Activated CD4-positive, alpha-beta T cell treated with anti-CD3 and anti-CD28 coated beads, Interleukin-2, amount 50 U/mL, for 4 hours (primary cell): Measurements from ENCODE around the gene HAND2.

Experiments
- DNase-seq, 2 experiments: peaks; one replicate each; pipeline ENCODE4 v3.0.0-alpha.2; 2020

Gene HAND2

DNA sequence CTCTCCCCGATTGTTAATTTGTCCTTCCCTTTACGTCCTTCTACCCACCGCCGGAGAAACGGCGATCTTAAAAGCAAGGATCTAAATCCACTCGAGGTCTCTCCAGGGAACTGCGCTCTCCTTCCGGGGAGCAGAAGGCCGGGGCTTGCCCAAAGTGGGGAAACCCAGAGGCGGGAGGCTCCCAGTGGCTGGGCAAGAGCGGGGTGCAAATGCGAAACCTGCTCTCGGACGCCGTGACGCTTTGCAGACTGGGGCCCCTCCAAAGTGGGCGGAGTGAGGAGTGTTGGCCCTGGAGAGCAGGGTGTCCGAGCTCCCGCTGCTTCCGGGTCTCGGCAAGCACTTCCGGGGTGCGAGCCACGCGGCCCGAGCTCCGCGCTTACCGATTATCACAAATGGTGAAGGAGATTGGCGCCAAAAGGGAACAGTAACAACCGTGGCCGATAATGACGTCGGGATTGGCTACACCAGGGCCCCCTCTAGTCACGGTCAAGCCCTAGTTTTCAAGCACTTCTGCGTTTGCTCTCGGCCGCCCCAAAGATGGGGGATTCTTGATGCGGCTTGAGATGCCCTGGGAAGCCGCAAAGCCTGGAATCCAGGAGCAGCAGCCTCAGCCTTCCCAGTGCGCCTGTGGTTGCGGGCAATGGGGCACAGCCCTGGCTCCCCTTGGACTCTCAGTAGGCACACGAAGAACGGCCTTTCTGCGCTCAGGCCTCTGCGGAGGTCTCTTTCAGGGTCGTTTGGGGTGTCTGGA is 29.0 kb downstream of the HAND2 start:
- no peak for DNase-seq

GRCh38 chr4:173499658-173500535 is 30.1 kb downstream of the HAND2 start:
- DNase-seq = no peak

GRCh38 chr4:173498771-173499170 is 31.3 kb downstream of the HAND2 start:
- DNase-seq = no peak

GRCh38 chr4:173498023-173498422 is 32.0 kb downstream of the HAND2 start:
- no peak for DNase-seq

- DNase-seq = peak; percentile 34 to 35
Observed at GRCh38 chr4:173494013-173494970, 35.7 kb downstream of the HAND2 start.

DNA sequence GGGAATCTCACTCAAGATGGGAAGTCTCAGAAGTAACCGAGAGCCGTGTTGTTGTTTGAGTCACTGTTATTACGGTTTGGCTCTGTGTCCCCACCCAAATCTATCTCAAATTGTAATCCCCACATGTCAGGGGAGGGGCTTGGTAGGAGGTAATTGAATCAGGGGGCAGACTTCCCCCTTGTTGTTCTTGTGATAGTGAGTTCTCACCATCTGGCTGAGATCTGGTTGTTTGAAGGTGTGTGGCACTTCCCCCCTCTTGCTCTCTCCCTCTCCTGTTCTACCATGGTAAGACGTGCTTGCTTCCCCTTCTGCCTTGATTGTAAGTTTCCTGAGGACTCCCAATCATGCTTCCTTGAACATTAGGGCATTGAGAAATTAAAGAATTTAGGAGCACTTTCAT is 37.0 kb downstream of the HAND2 start:
- no peak for DNase-seq

DNA sequence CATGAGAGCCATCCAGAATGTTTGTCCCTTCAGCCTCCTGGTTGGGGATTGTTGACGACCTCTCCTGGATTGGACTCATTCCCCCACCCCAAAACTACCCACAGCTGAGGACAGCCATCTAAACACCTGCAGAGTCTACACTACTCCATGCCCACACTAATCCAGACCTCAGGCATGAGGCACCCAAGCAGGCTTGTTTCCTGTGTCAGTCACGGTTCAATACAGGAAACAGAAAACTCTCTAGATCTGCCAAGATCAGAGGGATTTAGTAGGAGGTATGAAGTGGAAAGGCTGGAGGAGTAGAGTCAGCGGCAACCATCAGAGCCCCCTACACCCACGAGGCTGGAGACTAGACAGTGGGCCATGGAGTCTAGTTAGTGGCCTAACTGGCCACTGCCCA is 37.7 kb downstream of the HAND2 start:
- DNase-seq = no peak

- no peak for DNase-seq
Observed at GRCh38 chr4:173490817-173491528, 39.1 kb downstream of the HAND2 start.

DNA sequence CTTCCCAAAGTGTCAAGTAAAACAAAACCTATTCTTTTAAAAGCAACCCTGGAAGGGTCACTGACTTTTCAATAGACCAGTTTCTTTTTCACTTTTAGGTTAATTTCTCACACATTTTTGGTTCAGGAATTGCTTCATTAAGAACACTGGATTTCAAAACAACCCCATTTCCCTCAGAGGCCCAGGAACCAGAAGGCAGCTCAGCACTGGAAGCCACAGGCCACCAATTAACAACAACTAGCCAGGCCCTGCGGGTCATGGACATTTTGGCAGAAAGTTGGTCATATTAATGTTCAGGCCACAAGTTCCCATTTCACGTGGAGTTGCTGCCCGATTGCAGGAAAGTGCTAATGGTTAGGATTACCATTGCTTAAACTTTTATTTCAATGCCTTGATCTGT is 39.8 kb downstream of the HAND2 start:
- no peak for DNase-seq

- no peak for DNase-seq
Observed at GRCh38 chr4:173489514-173489913, 40.5 kb downstream of the HAND2 start.

- no peak for DNase-seq
Observed at GRCh38 chr4:173488656-173489055, 41.4 kb downstream of the HAND2 start.

GRCh38 chr4:173488074-173488473 is 42.0 kb downstream of the HAND2 start:
- DNase-seq = no peak

GRCh38 chr4:173486714-173487392 is 43.2 kb downstream of the HAND2 start:
- DNase-seq = no peak

DNA sequence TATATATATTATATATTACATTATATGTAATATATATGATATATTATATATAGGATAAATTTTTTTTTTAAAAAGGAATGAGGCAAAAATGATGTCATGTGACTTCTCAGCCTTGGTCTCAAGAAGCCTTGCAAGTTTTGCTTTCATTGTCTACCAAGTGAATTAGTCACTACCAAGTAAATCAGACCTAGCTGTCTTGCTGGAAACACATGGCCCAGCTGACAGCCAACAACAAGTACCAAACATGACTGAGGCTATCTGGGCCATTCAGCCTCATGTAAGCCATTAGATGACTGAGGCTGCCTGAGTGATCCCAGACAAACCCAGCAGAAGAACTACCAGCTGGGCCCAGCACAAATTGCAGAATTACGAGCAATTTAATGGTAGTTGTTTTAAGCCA is 44.9 kb downstream of the HAND2 start:
- DNase-seq = no peak

GRCh38 chr4:173482330-173482931 is 47.6 kb downstream of the HAND2 start:
- DNase-seq = no peak

GRCh38 chr4:173478913-173479283 is 51.1 kb downstream of the HAND2 start:
- no peak for DNase-seq

DNA sequence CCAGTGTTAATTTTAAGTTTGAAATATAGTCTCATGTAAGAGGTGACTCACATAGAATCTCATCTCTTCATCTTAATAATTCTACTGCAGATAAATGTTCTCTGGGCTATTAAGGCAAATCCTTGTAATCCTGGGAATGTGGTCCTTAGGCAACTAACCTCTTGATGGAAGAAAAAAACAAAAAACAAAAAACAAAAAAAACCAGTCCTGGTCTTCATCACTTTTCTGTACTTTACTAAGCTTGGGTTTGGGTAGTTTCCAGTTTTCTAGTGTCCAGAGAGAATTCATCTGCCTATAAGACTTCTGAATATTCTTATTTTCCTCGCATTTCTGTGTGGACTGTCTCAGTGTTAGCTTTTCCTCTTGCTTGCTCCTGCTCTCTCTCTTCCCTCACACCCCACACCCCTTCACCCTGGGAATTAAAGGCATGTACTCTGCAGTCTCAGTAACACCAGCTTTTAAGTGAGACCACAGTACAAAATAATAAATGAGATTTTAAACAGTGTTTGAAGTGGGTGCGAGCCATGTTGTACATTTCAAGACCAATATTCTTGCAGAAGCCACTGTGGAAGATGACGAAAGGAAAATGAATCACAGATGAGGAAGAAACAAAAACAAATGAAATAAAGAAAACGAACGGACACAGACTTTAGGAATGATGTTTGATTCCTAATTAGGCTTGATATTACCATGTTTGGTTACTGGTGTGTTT is 51.7 kb downstream of the HAND2 start:
- DNase-seq = no peak

DNA sequence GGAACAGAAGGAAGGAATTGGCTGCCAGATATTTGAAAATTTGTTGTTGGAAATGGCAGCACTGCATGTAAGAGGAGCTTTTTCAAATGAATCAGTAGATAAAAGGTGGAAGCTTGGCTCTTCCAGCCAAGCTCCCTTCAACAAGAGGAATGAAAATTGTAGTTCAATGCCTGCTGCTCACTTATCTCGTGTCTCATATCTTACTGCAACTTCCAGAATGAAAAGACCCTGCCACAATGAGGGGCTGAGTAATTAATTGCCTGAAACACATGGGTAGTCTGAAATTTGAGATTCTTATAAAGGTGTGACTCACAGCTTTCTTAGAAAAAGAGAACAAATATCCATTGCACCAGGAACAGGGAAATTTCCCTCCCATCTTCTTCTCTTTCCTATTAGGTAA is 53.0 kb downstream of the HAND2 start:
- DNase-seq = no peak
